ENCODE results near the gene FAM78A. TPM values are rescaled to one million over a fixed set of nuclear protein-coding genes. Genes with fewer than 3 reads are reported as not detected.

The FAM78A gene
- total RNA-seq, 1 experiment from 2014 or later, result 0.07 TPM

DNA sequence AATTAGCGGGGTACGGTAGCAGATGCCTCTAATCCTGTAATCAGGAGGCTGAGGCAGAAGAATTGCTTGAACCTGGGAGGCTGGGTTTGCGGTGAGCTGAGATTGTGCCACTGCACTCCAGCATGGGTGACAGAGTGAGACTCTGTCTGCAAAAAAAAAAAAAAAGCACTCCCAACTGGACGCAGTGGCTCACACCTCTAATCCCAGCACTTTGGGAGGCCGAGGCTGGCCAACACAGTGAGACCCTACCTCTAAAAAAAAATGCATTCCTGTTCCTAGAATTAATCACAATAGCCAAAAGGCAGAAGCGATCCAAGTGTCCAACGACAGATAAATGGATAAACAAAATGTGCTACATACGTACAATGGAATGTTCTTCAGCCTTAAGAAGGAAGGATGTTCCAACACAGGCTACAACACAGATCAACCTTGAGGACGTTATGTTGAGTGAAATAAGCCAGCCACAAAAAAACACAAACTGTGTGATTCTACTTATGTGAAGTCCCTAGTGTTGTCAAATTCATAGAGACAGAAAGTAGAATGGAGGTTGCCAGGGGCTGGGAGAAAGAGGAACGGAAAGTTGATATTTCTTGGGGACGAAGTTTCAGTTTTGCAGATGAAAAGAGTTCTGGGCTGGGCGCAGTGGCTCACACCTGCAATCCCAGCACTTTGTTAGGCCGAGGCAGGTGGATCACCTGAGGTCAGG, 13.8 kb downstream of the FAM78A start:
- Histone ChIP-seq H3K9me2 (replicated peaks; ENCODE audit: low read length) (no peaks in the 10 kb centered on the region), H3K27ac (ENCODE audit: low read length) (no peak overlapping the region), H4K20me1 (ENCODE audit: low read length) (no peaks in the 10 kb centered on the region), H3K4me3 (ENCODE audit: low read length) (no peak overlapping the region), H3K9ac (ENCODE audit: low read length) (no peak overlapping the region), H3K27me3 (ENCODE audit: low read length) (no peaks in the 10 kb centered on the region), H3K36me3 (ENCODE audit: low read depth, low read length) (no peaks in the 10 kb centered on the region), H3K9me3 (ENCODE audit: low read length) (no peaks in the 10 kb centered on the region), H3K4me2 (ENCODE audit: low read length) (no peak overlapping the region), H2AFZ (ENCODE audit: low read length) (no peak overlapping the region), H3F3A (ENCODE audit: low read length, unreplicated experiment) (no peaks in the 10 kb centered on the region), H3K4me1 (ENCODE audit: insufficient read depth, low read length) (no peaks in the 10 kb centered on the region), H3K79me2 (ENCODE audit: low read length) (no peaks in the 10 kb centered on the region)
- ATAC-seq (no peak), DNase-seq (no peak)
- TF ChIP-seq, protein P1, sequence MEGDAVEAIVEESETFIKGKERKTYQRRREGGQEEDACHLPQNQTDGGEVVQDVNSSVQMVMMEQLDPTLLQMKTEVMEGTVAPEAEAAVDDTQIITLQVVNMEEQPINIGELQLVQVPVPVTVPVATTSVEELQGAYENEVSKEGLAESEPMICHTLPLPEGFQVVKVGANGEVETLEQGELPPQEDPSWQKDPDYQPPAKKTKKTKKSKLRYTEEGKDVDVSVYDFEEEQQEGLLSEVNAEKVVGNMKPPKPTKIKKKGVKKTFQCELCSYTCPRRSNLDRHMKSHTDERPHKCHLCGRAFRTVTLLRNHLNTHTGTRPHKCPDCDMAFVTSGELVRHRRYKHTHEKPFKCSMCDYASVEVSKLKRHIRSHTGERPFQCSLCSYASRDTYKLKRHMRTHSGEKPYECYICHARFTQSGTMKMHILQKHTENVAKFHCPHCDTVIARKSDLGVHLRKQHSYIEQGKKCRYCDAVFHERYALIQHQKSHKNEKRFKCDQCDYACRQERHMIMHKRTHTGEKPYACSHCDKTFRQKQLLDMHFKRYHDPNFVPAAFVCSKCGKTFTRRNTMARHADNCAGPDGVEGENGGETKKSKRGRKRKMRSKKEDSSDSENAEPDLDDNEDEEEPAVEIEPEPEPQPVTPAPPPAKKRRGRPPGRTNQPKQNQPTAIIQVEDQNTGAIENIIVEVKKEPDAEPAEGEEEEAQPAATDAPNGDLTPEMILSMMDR (conservative IDR thresholded peaks at IDR 0.05; ENCODE audit: low read depth, low read length), result no peak
- TF ChIP-seq EZH2phosphoT487 (IDR thresholded peaks at IDR 0.05; ENCODE audit: borderline replicate concordance, low read length) (no peak), EZH2 (IDR thresholded peaks at IDR 0.05; ENCODE audit: low read length, unreplicated experiment) (no peak)
- no TSS peak for BruUV-seq (replicated peaks)
- CTCF ChIA-PET, result no interaction called here
- POLR2A ChIA-PET (ENCODE audit: unreplicated experiment), result no interaction called here
- intact Hi-C loops (cut with micrococcal nuclease), result no loop called here

DNA sequence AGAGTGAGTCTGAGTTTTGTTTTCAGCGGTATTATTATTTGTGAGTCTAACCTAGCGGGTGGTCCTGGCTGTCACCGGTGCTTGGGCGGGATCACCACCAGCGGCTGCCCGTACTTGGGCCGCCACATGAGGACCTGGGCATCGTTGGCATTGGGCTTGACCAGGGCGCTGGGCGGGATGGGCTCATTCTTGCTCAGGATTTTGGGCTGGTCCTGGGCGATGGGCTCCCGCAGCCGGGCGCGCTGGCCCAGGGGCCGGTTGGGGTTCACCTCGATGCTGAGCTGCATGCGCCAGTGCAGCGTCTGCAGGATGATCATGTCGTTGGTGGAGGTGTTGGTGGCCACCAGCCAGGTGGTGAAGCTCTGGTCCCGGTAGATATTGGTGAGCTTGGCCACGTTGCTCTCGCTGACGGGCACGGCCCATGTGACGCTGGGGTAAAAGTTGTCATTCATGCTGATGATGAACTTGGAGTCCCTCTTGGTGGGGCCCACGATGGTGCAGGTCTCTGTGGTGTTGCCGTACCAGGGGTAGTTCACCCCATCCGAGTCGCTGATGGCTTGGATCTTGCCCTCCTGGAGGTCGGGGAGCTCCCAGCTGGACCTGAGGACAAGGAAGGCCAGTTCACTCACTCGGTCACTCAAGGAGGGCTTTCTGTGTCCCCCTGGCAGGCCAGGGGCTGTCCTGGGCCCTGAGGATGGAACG, 15.4 kb downstream of the FAM78A start:
- TF ChIP-seq EZH2phosphoT487 (IDR thresholded peaks at IDR 0.05; ENCODE audit: borderline replicate concordance, low read length), result no peak
- TF ChIP-seq EZH2 (IDR thresholded peaks at IDR 0.05; ENCODE audit: low read length, unreplicated experiment), result no peak
- TF ChIP-seq, protein P1 (conservative IDR thresholded peaks at IDR 0.05; ENCODE audit: low read depth, low read length), result no peak
- DNase-seq (no peak), ATAC-seq (no peak)
- intact Hi-C loops (cut with micrococcal nuclease), result no loop called here
- H3F3A ChIP-seq (ENCODE audit: low read length, unreplicated experiment), result no peaks in the 10 kb centered on the region
- no peaks in the 10 kb centered on the region for H3K79me2 ChIP-seq (ENCODE audit: low read length)
- CTCF ChIA-PET, result no interaction called here
- H3K9me2 ChIP-seq (replicated peaks; ENCODE audit: low read length), result no peaks in the 10 kb centered on the region
- no peaks in the 10 kb centered on the region for H3K27me3 ChIP-seq (ENCODE audit: low read length)
- BruUV-seq (replicated peaks), result no TSS peak
- H3K27ac ChIP-seq (ENCODE audit: low read length), result no peak overlapping the region
- no peaks in the 10 kb centered on the region for H4K20me1 ChIP-seq (ENCODE audit: low read length)
- POLR2A ChIA-PET (ENCODE audit: unreplicated experiment), result no interaction called here
- no peak overlapping the region for H3K9ac ChIP-seq (ENCODE audit: low read length)
- H3K36me3 ChIP-seq (ENCODE audit: low read depth, low read length), result no peaks in the 10 kb centered on the region
- no peaks in the 10 kb centered on the region for H3K4me1 ChIP-seq (ENCODE audit: insufficient read depth, low read length)
- no peak overlapping the region for H3K4me3 ChIP-seq (ENCODE audit: low read length)
- H2AFZ ChIP-seq (ENCODE audit: low read length), result no peak overlapping the region
- no peak overlapping the region for H3K4me2 ChIP-seq (ENCODE audit: low read length)
- no peaks in the 10 kb centered on the region for H3K9me3 ChIP-seq (ENCODE audit: low read length)
